ENCODE results near the gene DPH3.

DNA sequence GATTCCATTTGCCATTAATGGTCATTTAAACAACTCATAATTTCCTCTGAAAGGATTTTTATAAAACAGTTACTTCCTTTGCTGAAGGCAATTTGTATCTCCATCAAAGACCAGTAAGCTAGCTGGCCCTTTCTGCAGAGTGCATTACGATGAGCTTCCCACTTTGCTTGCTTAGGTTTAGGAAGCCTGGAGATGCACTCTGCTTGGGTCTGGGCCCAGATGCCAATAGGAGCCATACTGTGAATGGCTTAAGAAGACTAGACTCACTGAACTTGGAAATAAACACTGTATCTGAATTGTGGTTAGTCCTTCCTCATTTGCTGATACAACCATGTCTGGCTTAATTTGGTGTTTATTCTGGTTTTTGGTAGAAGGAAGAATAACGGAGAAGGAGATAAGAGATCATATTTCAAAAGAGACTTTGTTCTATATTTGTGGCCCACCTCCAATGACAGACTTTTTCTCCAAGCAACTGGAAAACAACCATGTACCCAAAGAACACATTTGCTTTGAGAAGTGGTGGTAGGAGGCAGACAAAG is 38.4 kb upstream of the DPH3 start:
- TF ChIP-seq, protein P1, sequence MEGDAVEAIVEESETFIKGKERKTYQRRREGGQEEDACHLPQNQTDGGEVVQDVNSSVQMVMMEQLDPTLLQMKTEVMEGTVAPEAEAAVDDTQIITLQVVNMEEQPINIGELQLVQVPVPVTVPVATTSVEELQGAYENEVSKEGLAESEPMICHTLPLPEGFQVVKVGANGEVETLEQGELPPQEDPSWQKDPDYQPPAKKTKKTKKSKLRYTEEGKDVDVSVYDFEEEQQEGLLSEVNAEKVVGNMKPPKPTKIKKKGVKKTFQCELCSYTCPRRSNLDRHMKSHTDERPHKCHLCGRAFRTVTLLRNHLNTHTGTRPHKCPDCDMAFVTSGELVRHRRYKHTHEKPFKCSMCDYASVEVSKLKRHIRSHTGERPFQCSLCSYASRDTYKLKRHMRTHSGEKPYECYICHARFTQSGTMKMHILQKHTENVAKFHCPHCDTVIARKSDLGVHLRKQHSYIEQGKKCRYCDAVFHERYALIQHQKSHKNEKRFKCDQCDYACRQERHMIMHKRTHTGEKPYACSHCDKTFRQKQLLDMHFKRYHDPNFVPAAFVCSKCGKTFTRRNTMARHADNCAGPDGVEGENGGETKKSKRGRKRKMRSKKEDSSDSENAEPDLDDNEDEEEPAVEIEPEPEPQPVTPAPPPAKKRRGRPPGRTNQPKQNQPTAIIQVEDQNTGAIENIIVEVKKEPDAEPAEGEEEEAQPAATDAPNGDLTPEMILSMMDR (IDR thresholded peaks at IDR 0.05) = no peak
- TF ChIP-seq POLR2A (IDR thresholded peaks at IDR 0.05) = no peak
